ENCODE measurements around the gene VPS13D. TPM values are rescaled to one million over a fixed set of nuclear protein-coding genes. Genes with fewer than 3 reads are reported as not detected.

The VPS13D gene
- polyA plus RNA-seq, 3 donors: 3.6 to 20.2 (median 5.1) TPM

DNA sequence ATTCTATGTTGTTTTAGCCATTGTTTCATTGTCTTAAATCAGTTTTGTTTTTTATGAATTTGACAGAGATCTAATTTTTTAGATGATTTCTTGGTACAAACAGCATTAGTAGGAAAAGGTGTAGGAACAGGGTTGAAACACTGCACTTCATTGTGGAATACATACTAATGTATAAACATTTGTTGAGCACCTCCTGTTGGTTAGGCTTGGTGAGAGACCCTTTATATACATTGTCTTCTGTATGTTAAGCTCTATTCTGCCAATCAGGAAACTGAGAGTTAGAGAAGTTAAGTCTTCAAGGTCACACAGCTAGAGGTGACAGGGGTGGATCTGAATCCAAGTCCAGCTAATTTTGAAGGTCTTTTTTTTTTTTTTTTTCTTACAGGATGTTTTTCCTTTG is 192.7 kb downstream of the VPS13D start:
- H4K20me1 ChIP-seq (ENCODE audit: insufficient read depth, low read length): no peaks in the 10 kb centered on the region
- H2AFZ ChIP-seq (ENCODE audit: insufficient read depth, low read depth, low read length, poor library complexity, severe bottlenecking): no peak overlapping the region
- Mint-ChIP-seq H3K27me3 (ENCODE audit: low read depth in 3 of 3) (no peaks in the 10 kb centered on the region), H3K27ac (no peak overlapping the region), H3K9me3 (no peaks in the 10 kb centered on the region), H3K4me3 (no peak overlapping the region), H3K36me3 (peaks cover 65 to 75% of the 10 kb centered on the region in 2 donors), H3K4me1 (peaks cover 21% of the 10 kb centered on the region)
- H3K27me3 ChIP-seq (ENCODE audit: control insufficient read depth in 2 of 2, insufficient read depth in 2 of 2, low read length in 2 of 2): no peaks in the 10 kb centered on the region
- H3K9me3 ChIP-seq (replicated peaks in 1 of 2; ENCODE audit: control insufficient read depth in 1 of 2, insufficient read depth in 1 of 2, low read length in 2 of 2): no peaks in the 10 kb centered on the region
- no peak overlapping the region for H3K4me2 ChIP-seq (replicated peaks; ENCODE audit: extremely low read depth, low read length, poor library complexity, severe bottlenecking)
- H3K4me1 ChIP-seq (ENCODE audit: control insufficient read depth in 1 of 2, insufficient read depth in 2 of 2, low read length in 2 of 2): no peaks in the 10 kb centered on the region
- intact Hi-C loops (cut with micrococcal nuclease): no loop called here
- no peak for DNase-seq
- TF ChIP-seq CTCF (IDR thresholded peaks at IDR 0.05): no peak
- H3K9ac ChIP-seq (ENCODE audit: insufficient read depth, low read length, poor library complexity, severe bottlenecking): no peak overlapping the region
- peaks cover 15 to 71% of the 10 kb centered on the region in 2 donors for H3K36me3 ChIP-seq (replicated peaks in 1 of 2; ENCODE audit: control insufficient read depth in 1 of 2, insufficient read depth in 2 of 2, low read length in 2 of 2)
- no peak overlapping the region for H3K4me3 ChIP-seq (replicated peaks in 1 of 3; ENCODE audit: low read depth in 2 of 3, low read length in 3 of 3)
- no peaks in the 10 kb centered on the region for H3K79me2 ChIP-seq (ENCODE audit: insufficient read depth, low read length)
- no peak overlapping the region for H3K27ac ChIP-seq (ENCODE audit: low read depth in 1 of 2, low read length in 2 of 2)

GRCh38 chr1:12424087-12424529 is 194.3 kb downstream of the VPS13D start:
- H3K36me3 ChIP-seq (replicated peaks in 1 of 2; ENCODE audit: control insufficient read depth in 1 of 2, insufficient read depth in 2 of 2, low read length in 2 of 2): peaks cover 8 to 71% of the 10 kb centered on the region in 2 donors
- no peaks in the 10 kb centered on the region for H4K20me1 ChIP-seq (ENCODE audit: insufficient read depth, low read length)
- H2AFZ ChIP-seq (ENCODE audit: insufficient read depth, low read depth, low read length, poor library complexity, severe bottlenecking): no peak overlapping the region
- no peak for DNase-seq
- H3K4me3 ChIP-seq (replicated peaks in 1 of 3; ENCODE audit: low read depth in 2 of 3, low read length in 3 of 3): no peak overlapping the region
- no peak overlapping the region for H3K9ac ChIP-seq (ENCODE audit: insufficient read depth, low read length, poor library complexity, severe bottlenecking)
- H3K27me3 Mint-ChIP-seq (ENCODE audit: low read depth in 3 of 3): no peaks in the 10 kb centered on the region
- H3K27me3 ChIP-seq (ENCODE audit: control insufficient read depth in 2 of 2, insufficient read depth in 2 of 2, low read length in 2 of 2): no peaks in the 10 kb centered on the region
- H3K9me3 Mint-ChIP-seq: no peaks in the 10 kb centered on the region
- TF ChIP-seq CTCF (IDR thresholded peaks at IDR 0.05): no peak
- WGBS (ENCODE audit: insufficient coverage): no CpG with 5 or more reads among the region's 3 CpGs
- H3K4me1 Mint-ChIP-seq: peaks cover 21% of the 10 kb centered on the region
- intact Hi-C loops (cut with micrococcal nuclease): no loop called here
- H3K4me2 ChIP-seq (replicated peaks; ENCODE audit: extremely low read depth, low read length, poor library complexity, severe bottlenecking): no peak overlapping the region
- peak overlapping the region in 2 of 7 donors; percentile 72 to 75 for H3K27ac Mint-ChIP-seq
- H3K4me3 Mint-ChIP-seq: no peak overlapping the region
- H3K27ac ChIP-seq (ENCODE audit: low read depth in 1 of 2, low read length in 2 of 2): peak overlapping the region in 1 of 2 donors; percentile 38
- H3K4me1 ChIP-seq (ENCODE audit: control insufficient read depth in 1 of 2, insufficient read depth in 2 of 2, low read length in 2 of 2): no peaks in the 10 kb centered on the region
- H3K79me2 ChIP-seq (ENCODE audit: insufficient read depth, low read length): no peaks in the 10 kb centered on the region
- no peaks in the 10 kb centered on the region for H3K9me3 ChIP-seq (replicated peaks in 1 of 2; ENCODE audit: control insufficient read depth in 1 of 2, insufficient read depth in 1 of 2, low read length in 2 of 2)
- peaks cover 65 to 74% of the 10 kb centered on the region in 2 donors for H3K36me3 Mint-ChIP-seq

Measured in CD14-positive monocyte (primary cell).